Right ventricle myocardium inferior (tissue), 1 donor: ENCODE measurements around the gene TMC2. TPM values are rescaled to one million over a fixed set of nuclear protein-coding genes. Genes with fewer than 3 reads are reported as not detected.

ENCODE experiments used
- ATAC-seq: fragments of 200-7000 bp; cut with Tn5 transposase; one replicate; pipeline ENCODE4 v1.9.1; 2020; ENCODE audit warnings: mild to moderate bottlenecking, moderate library complexity
- DNase-seq: peaks from one replicate; pipeline ENCODE4 v3.0.0; 2021; ENCODE audit errors: missing footprints
- intact Hi-C: fragments of 100-400 bp; cut with DNase I; formaldehyde crosslinking; loops from one replicate; pipeline ENCODE4 v1.11.0; 2022
- total RNA-seq: library from RNA; stranded (reverse); fragmentation: NEBNext Ultra II Directional; extraction: Animal tissue kit (Norgen Biotek cat#: 25700); gene quantifications from one replicate; pipeline ENCODE4 v1.2.1, GENCODE V29; 2021
- donor health status: DM: no; HTN: yes; CAD: no; lungs with severe emphysema.

Gene TMC2
- total RNA-seq, 1 donor from 2014 or later = 0.08 TPM

GRCh38 chr20:2606507-2607006 lies 70.2 kb downstream of the TMC2 start:
- ATAC-seq = no peak

GRCh38 chr20:2610326-2610725 lies 74.0 kb downstream of the TMC2 start:
- DNase-seq = no peak
- intact Hi-C loops = no loop called here
- no peak for ATAC-seq

More at GRCh38 chr20:2606507-2607006, 70.2 kb downstream of the TMC2 start:
- intact Hi-C loops = no loop called here
- DNase-seq = no peak

GRCh38 chr20:2610941-2611720 lies 74.8 kb downstream of the TMC2 start:
- DNase-seq (no peak), ATAC-seq (no peak)
- intact Hi-C loops = no loop called here

GRCh38 chr20:2612073-2612472 lies 75.7 kb downstream of the TMC2 start:
- DNase-seq (no peak), ATAC-seq (no peak)
- intact Hi-C loops = no loop called here

GRCh38 chr20:2616634-2617033 lies 80.3 kb downstream of the TMC2 start:
- intact Hi-C loops = no loop called here
- DNase-seq = no peak
- no peak for ATAC-seq

- ATAC-seq = no peak
- no peak for DNase-seq
- intact Hi-C loops = no loop called here
Observed at GRCh38 chr20:2617099-2617714, 80.8 kb downstream of the TMC2 start.

- intact Hi-C loops = no loop called here
- ATAC-seq (no peak), DNase-seq (no peak)
Observed at GRCh38 chr20:2618815-2619214, 82.4 kb downstream of the TMC2 start.

- ATAC-seq (no peak), DNase-seq (no peak)
- intact Hi-C loops = no loop called here
Observed at GRCh38 chr20:2619337-2619736, 83.0 kb downstream of the TMC2 start.

GRCh38 chr20:2619961-2620595 lies 83.7 kb downstream of the TMC2 start:
- DNase-seq = no peak
- no peak for ATAC-seq
- intact Hi-C loops = no loop called here

- intact Hi-C loops = no loop called here
- DNase-seq (no peak), ATAC-seq (peak; percentile 80)
Observed at GRCh38 chr20:2624190-2624589, 87.8 kb downstream of the TMC2 start.

- intact Hi-C loops = no loop called here
- DNase-seq = no peak
- ATAC-seq = peak; percentile 10
Observed at GRCh38 chr20:2625062-2625461, 88.7 kb downstream of the TMC2 start.

GRCh38 chr20:2626853-2627541 lies 90.6 kb downstream of the TMC2 start:
- DNase-seq = no peak
- intact Hi-C loops = no loop called here
- no peak for ATAC-seq

GRCh38 chr20:2631228-2631627 lies 94.9 kb downstream of the TMC2 start:
- DNase-seq (no peak), ATAC-seq (no peak)
- intact Hi-C loops = no loop called here

- intact Hi-C loops = no loop called here
- no peak for ATAC-seq
Observed at GRCh38 chr20:2633381-2633780, 97.0 kb downstream of the TMC2 start.

GRCh38 chr20:2637246-2637645 lies 100.9 kb downstream of the TMC2 start:
- no peak for DNase-seq
- intact Hi-C loops = no loop called here
- no peak for ATAC-seq

More at GRCh38 chr20:2633381-2633780, 97.0 kb downstream of the TMC2 start:
- DNase-seq = no peak

- ATAC-seq = no peak
- intact Hi-C loops = no loop called here
- no peak for DNase-seq
Observed at GRCh38 chr20:2640260-2640659, 103.9 kb downstream of the TMC2 start.

GRCh38 chr20:2640899-2641298 lies 104.5 kb downstream of the TMC2 start:
- DNase-seq = no peak
- ATAC-seq = no peak
- intact Hi-C loops = no loop called here

- intact Hi-C loops = no loop called here
- no peak for DNase-seq
- ATAC-seq = no peak
Observed at GRCh38 chr20:2643708-2644107, 107.3 kb downstream of the TMC2 start.
